HG03196 (cell line): ENCODE measurements around the gene BEST2.

Experiments used
- ATAC-seq: cut with Tn5 transposase; IDR thresholded peaks from one replicate; pipeline ENCODE4 v1.9.1; 2021; ENCODE audit not compliant: unreplicated experiment

Gene BEST2

DNA sequence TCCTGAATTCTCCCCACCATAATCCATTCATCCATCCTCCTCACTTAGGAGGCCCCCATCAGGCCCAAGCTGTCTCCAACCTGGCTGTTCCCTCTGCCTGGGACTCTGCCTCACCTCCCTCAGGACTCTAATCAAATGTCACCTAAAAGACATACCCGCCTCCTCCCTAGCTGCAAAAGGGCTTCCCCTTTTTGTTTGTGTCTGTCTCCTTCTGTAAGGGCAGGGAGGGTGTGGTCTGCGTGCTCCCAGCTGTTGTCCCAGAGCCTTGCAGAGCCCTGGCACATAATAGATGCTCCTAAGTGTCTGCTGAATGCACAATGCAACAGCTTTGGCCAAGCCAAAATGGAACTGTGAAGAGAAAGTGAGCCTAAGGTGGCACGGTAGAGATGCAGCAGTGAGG is 21.5 kb upstream of the BEST2 start:
- ATAC-seq = no peak

DNA sequence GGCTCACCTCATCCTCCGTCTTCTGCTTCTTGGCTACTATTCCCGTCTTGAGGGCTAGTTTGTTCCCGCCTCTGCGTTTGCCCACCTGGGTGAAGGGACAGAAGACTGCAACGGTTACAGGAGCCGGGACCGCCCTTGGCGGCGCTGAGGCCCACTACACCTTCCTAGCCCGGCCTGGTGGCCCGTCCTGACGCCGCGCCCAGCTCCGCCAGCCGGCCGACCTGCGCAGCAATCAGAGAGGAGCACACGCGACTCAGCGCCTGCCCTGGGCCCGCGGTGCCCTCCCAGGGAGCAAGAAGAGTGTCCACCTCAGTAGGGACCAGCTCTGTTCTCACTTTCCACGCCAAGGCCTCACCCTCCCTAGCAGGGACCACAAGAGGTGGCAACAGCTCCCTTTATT is 20.3 kb upstream of the BEST2 start:
- no peak for ATAC-seq

DNA sequence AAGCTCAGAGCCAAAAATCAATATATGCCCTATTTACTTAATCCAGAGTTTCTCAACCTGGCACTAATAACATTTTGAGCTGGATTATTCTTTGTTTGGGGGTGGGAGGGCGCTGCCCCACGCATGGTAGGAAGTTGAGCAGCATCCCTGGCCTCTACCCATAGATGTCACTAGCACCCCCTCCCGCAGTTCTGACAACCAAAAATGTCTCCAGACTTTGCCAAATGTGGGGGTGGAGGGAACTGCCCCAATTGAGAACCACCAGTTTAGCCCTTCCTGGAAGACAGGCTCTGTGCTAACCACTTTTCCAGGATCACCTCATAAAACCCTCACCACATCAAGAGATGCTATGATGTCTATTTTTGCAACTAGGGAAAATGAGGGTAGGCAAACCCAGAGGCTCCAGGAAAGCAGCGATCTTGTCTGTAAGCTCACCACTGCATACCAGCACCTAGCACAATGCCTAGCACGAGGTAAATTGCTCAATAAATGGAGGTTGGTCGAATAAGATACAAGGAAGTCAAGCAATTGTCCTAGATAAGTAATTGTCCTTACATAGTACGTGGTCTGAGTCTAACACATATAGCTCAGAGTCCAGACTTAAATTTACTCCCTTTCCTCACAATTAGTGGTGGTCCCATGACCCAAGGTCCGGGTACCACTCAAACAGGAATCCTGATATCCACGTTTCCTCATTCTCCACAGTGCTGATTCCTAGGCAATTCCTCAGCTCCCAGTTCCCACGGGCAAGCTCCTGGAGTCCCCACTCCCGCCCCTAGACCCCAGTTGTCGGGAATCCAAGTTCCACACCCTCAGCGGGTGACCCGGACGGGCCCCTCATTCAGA is 18.0 kb upstream of the BEST2 start:
- ATAC-seq = no peak

DNA sequence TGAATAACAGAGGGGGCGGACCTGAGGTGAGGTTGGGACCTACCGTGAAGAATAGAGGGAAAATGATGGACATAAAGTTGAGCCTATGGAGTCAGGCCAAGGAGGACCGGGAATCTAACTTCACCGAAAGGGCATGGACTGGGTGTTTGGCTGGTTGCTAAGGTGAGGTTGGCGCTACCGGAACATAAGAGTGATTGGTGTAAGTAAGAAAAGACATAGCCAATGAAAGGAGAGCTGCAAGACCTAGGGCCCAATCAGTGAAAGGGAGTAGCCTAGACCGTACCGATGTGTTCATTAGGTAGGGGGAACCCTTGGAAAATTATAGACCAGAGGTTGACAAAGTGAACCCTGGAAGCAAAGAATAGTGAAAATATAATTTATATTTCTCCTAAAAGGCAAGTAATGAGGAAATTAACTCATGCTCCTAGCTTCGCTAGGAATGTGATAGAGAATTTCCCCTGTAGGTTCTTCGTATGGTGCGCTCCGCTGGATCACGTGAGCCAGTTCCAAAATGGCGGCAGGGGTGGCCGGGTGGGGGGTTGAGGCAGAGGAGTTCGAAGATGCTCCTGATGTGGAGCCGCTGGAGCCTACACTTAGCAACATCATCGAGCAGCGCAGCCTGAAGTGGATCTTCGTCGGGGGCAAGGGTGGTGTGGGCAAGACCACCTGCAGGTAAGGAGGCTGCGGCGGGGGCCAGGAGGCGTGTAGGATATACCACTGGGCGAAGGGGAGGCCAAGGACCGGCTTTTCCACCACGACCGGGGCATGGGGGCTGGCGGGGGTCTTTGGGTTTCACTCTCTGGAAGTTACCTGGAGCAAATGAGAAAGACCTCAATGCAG is 14.4 kb upstream of the BEST2 start, which contains the start of gene GET3:
Gene GET3, plus strand, starts transcription at position 503 of the 840 bp plus-strand sequence. Its CDS starts 9 bp downstream, at position 512.
- ATAC-seq = peak; percentile 70

DNA sequence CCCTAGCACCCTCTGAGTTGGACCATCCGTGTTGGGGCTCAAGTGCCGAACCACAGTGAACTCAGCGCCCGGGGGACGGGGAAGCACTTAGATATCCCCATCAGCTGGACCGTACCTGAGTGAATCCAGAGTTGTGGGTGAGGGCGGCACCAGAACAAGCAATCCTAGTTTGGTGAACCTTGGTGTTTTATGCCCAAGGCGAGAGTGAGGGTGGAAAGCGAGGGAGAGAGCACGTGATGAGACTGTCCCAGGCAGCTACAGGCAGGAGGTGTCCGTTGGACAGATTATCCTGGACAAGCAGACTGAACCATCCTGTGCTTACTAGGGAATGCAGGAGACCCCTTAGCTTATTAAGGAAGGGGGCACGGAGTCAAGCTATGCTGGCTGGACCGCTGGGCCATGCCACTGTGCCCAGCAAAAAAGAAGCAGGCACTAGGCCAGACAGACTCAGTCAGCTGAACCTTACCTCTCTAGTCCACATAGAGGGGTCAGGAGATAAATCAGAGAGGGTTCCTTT is 13.7 kb upstream of the BEST2 start:
- no peak for ATAC-seq

DNA sequence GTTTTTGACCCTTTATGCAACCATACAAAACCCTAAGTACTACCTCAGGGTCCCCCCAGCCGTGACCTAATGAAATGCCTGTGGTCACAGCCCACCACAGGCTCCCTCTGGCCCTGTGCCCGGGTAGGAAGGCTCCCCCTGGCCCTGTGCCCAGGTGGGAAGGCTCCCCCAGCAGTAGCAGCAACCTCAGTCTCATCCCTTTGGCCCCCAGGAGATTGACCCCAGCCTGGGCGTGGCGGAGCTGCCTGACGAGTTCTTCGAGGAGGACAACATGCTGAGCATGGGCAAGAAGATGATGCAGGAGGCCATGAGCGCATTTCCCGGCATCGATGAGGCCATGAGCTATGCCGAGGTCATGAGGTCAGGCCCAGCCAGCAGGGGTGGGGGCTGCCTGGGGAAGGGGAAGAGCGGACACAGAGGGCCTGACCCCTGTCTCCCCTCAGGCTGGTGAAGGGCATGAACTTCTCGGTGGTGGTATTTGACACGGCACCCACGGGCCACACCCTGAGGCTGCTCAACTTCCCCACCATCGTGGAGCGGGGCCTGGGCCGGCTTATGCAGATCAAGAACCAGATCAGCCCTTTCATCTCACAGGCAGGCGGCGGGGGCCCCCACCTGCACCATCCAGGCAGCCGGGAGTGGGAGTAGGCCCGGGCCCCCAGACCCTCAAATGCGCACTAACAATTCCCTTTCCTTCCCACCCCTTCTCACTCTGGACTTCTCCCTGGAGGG is 6.3 kb upstream of the BEST2 start:
- ATAC-seq = no peak

DNA sequence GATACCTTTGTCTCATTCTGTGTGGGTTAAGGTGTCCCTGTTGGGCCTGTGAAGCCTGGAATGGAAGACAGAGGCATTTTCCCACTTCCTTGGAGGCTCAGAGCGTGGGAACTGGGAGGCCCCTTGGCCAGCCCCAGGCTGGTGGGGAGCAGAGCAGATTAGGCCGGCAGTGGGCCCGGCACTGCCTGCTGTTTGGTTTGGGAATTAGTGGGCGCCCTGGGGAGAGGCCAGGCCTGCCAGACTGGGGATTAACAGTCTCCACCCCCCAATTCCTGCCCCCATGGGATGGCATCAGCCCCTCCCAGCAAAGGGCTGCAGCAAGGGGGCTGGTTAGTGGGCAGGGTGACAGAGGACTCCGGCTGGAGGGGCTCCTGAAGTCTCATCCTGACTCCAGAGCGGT is 3.1 kb upstream of the BEST2 start:
- no peak for ATAC-seq

DNA sequence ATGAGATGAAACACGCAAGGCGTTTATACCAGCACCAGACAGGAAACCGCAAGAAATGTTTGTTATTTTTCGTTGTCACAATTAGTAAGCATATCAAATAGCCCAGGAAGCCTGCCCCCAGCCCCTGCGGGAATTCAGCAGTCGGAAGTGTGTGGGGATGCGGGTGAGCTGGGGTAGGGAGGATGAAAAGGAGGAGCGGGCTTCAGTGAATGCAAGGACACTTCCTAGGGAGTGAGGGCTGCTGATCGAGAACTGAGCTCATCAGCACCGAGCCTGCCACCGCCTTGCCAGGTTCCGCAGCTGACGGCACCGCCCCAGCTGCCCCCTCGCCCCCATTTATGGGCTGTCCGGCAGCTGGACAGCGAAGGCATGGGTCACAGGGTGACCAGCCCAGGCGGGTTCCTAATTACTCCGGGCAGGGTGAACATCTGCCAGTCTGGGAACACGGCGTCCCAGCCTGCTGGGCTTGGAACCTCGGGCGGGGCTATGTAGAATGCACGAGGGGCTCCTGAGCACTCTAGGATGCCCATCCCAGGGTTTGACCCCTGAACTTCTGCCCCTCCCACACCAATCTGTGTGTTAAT is 1.6 kb upstream of the BEST2 start:
- ATAC-seq = no peak

DNA sequence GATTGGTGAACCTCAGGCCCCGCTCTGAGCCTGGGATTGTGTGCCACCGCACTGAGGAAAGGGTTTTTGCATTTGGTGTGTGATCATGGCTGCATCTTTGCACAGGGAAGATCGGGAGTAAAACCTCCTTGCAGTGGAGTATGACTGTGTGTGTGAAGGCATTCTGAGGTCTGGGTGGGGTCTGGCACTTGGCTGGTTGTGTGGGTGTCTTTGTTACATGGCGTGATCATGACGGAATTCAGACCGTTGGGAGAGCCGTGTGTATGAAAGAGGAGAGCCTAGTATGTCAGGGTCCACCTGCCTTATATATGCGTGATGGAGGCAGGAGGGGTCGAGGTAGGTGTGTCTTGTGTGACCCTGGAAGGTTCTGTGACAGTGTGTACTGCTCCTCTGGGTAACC is 740 bp upstream of the BEST2 start:
- ATAC-seq = no peak

DNA sequence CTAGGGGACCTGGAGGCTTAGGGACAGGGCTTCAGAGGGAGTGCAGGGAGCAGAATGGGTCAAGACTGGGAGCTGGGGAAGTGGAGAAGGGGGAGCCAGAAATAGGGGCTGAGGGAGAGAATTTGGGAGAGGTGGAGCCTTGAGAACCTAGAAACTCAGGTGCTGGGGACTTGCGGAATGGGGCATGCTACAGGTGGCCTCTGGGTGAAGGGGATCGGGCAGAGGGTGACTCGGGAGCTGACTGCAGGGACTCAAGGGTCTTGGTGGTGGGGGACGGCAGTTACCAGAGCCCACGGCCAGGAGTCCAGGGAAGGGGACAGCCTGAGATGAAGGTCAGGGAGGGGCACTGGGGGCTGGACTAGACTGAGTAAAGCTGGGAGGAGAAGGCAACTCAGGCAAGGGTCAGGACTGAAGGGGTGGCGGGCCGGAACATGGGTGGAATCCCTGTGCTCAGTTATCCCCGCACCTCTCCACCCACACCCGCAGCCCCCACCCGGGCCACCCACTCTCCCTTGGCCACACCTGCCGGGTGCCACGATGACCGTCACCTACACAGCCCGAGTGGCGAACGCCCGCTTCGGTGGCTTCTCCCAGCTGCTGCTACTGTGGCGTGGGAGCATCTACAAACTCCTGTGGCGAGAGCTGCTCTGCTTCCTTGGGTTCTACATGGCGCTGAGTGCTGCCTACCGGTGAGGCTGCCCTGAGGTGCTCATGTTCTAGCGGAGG is 628 bp downstream of the BEST2 start:
- no peak for ATAC-seq

DNA sequence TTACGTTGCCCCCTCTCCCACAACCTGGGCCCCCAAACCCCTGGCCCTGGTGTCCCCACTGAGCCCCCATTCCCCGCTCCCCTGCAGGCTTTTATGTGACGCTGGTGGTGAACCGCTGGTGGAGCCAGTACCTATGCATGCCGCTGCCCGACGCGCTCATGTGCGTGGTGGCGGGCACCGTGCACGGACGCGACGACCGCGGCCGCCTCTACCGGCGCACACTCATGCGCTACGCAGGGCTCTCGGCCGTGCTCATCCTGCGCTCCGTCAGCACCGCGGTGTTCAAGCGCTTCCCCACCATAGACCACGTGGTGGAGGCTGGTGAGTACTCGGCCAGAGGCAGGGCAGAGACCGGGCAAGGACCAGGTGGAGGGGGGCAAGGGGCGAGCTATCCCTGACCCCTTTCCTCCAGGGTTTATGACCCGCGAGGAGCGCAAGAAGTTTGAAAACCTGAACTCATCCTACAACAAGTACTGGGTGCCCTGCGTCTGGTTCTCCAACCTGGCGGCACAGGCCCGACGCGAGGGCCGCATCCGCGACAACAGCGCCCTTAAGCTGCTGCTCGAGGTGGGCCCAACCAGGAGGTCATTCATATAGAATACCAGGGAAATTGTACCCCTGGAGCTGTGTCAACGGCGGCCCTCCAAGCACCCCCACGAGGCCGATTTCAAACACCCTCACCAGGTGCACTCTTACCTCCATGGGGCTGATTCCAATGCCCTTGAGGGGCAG is 3.0 kb downstream of the BEST2 start:
- ATAC-seq = no peak

DNA sequence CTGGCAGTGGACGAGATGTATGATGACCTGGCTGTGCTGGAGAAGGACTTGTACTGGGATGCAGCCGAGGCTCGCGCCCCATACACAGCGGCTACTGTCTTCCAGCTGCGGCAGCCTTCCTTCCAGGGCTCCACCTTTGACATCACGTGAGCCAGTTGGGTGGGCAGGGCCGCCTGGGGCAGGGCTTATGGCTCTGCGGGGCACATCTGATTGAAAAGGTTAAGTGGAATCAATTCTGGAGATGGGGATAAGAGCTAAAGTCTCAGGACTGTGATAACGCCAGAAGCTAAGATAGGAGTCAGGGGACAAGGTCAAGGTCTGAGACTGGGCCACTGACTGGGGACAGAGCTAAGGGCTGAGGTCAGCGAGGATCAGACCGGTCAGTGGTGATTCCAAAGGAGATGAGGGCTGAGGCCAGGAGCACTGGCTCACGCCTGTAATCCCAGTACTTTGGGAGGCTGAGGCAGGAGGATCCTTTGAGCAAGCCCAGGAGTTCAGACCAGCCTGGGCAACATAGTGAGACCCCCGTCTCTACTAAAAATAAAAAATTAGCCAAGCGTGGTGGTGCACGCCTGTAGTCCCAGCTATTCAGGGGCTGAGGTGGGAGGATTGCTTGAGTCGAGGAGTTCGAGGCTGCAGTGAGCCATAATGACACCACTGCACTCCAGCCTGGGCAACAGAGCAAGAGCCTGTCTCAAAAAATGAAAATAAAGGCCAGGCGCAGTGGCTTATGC is 4.7 kb downstream of the BEST2 start:
- no peak for ATAC-seq

DNA sequence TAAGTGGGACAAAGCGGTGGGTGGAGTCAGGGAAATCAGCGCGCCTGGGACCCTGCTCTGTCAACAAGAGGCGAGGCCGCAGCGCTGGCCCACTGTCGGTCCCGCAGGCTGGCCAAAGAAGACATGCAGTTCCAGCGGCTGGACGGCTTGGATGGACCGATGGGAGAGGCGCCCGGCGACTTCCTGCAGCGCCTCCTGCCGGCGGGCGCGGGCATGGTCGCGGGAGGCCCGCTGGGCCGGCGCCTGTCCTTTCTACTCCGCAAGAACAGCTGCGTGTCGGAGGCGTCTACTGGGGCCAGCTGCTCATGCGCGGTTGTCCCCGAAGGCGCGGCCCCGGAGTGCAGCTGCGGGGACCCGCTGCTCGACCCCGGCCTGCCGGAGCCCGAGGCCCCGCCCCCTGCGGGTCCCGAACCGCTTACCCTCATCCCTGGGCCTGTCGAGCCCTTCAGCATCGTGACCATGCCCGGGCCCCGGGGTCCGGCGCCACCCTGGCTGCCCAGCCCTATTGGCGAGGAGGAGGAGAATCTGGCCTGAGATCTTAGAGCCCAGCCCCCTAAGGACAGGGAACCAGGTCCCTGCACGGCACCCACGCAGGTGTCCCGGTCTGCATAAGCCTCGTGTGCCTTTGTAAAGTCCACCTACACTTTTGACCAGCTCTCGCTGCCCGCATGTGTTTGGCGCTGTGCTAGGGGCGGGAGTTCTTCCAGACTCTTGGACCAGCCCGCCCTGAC is 6.1 kb downstream of the BEST2 start:
- ATAC-seq = no peak

DNA sequence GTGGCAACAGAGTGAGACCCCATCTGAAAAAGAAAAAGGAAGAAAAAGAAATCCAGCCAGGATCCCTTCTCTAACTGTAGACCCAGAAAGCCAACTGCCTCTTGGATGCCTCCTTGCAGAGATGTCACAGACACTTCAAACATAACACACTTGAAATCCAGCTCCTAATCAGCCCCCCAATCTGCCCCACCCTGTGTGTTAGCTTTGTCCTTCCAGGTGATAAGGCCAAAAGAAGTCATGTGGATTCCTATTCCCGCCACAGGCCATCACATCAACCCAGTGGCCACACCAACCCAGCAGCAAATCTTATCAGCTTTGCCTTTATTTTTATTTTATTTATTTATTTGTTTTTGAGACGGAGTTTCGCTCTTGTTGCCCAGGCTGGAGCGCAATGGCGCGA is 8.1 kb downstream of the BEST2 start:
- no peak for ATAC-seq

DNA sequence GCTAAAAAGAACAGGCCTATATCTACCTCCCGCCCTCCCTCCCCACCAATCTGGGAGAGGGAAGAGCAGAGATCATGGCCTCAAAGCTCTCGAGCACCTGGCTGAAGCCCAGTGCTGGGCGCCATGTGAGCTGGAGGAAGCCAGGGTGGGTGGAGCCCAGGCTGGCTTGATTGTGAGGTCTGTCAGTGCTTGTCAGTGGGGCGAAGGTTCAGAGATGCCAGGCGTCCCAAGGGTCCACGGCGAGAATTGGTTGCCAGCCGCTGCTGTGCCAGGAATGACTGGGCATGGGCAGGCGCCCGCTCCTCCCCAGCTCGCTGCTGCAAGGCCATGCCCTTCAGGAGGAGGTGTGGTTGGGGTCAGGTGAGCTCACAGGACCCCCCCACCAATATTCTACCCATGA is 11.5 kb downstream of the BEST2 start:
- no peak for ATAC-seq

DNA sequence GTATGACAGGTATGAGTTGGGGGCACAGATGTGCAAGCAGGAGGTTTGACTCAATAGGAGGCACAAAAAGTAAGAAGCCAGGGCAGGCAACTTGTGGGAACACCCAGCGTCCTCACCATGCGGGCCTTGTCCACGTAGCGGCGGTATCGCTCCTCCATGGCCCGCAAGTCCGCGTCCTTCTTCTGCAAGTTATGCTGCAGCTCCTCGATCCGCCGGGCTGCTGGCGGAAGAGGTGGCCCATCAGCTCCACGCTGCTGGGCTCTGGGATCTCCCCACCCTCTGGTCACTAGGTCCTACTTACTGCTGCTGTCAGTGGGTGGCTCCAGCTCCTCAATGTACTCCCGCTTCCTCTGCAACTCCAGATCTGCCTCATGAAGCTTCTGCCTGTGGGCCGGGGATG is 13.1 kb downstream of the BEST2 start:
- ATAC-seq = no peak

DNA sequence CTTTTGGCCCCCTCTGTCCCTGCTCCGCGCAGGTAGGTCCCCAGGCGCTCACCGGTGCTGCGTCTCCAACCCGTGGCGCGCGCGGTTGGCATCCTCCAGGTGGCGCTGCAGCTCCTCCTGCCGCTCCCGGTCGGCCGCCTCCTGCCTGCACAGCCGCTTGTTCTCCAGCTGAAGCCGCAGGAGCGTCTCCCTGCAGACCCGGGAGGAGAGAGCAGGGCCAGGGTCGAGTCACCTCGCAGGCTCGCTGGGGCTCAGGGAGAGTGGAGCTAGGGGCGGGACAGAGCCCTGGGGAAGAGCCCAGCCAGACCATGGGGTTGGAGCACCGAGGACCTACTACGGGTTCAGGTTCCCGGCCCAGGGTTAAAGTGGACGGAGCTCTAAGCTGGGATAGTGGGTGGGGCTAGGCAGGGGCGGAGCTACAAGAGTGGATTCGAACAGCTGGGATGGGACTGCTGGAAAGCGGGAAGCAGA is 14.5 kb downstream of the BEST2 start:
- ATAC-seq = no peak

DNA sequence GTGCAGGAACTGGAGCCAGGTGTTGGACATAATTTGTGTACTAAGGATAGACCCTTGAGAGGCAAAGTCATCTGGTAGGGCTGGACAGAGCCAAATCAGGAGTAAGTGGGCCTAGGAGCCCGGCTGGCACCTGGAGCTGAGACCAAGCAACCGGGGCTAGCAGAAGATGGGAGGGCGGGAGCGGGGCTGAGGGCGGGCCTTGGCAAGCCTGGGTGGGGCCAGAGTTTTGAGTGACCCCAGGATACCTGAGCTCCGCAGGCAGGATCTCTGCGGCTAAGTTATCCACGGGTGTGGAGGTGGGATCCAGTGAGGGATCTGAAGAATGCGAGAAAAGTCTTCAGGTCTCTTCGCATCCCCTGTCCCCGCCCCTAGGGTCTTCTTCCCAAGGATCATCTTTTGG is 15.6 kb downstream of the BEST2 start:
- ATAC-seq = no peak
